NCI-H1930 (cell line): ENCODE measurements around the gene ZNF608.

Experiments used
- DNase-seq, 2 experiments: peaks; one replicate each; lab custom pipeline; 2025; lab: John Stamatoyannopoulos, UW

The ZNF608 gene

DNA sequence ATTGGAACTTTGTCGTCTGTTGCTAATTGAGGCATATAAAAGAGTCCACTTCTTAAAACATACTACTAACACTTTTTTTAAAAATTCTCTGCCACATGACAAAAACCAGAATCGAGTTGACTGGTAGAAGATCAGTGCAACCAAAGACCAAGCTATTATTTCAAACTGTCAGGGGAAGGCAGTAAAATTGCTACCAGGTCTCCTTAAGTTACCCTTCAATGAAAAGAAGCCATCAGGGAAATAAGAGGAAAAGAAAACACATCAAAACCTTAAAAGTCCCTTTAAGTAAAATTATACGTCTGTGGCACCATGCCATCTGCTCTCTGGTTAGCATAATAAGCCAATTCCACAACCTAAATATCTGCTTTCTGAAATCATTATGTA, 9.6 kb downstream of the ZNF608 start:
- no peak for DNase-seq

DNA sequence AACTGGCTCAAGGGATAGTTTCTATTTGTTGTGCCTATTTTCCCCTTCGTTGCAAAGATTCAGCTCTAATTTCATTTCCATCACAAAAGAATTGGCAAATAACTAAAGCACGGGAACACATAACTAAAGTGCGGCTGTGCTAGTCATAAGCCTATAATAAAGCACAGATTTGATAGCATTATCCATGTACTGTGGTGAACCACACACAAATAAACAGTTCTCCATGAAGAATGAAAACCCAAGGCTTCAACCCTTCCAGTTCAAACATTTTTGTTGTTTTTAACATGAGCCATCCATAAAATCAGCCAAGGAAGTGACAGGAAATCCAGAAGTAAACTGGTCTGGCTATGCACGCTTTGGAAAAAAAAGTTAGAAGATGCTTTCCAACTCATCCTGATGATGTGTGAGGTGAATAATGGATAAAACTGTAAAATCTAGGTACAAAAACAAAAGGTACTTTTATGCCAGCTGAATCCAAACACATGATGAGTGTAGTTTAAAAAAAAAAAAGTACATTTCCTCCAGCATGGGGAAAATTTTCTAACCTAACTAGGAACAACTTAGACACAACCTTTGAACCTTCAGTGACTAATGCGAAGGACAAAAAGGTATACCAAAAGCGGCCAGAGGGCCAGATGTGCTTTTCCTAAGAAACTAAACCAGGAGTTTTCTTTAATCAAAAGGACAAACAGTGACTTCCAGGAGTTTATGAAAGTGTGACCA, 10.2 kb downstream of the ZNF608 start:
- no peak for DNase-seq

DNA sequence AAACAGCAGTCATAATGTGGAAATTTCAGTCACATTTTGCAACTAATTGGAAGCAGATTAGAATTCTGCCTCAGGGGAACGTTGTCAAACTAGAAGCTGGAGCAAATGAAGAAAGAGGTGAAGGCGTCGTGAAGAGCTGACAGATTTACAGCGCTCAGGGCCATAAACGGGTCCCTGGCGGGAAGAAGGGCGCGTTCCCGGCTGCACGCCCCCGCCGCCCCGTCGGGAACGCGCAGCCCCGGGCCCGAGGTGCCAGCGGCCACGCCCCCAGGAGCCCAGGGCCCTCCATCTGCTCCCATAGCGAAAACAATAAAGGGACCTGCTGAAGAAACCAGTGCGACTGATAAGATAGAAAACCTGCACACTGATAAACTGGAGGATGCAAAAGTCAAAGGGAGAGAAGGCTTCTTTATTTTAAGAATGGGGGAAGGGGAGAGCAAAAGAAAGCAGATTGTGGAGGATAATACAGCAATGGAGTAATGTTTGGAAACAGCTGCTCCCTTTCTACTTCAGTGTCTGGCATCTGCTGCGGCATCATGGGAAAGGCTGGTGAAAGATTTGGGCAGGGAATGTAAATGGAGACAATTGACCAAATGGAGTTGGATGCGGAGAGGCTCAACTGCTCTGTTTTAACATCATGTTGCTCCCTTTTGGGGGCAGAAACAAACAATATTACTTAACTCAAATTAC, 11.1 kb downstream of the ZNF608 start:
- peak in 1 of 2 experiments; percentile 16 for DNase-seq

DNA sequence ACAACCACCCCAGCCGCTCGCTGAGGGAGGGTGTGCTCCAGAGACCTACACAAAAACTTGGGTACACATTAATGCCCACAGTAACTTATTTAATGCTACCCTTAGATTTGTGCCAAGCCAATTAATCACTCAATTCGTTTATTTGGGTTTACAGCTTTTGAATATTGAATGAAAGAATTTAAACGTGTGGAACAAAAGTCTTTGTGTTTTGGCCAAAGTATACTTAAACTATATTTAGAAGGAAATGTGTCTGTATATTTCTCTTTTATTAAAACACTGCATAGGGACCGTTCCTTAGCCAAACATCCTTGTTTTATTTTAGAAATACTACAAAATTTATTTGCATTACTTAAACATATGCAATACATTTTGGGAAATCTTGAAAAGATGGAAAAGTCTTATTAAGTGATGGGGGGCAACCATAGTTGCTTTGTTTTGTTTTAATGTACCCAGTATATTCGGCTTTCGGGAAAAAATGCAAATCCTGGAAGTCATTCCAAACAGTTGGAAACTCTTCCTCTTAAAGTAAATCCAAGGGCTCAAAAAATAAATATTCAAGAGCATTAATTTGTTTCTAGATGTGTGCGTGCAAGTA, 11.8 kb downstream of the ZNF608 start:
- DNase-seq, result no peak

DNA sequence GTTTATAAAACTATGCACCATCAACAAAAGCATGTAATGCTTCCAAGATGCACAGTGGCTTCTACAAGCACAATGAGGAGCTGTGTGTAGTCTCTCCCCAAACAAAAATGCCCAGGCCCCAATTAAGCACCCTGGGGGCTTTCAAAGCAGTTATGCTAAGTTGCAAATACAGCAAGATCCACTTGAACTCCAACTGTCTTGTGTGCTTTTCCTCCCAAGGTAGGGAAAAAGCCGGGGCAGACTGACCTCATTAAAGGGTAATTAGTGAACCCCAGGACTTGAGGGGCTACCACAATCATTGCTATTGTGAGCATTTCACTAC, 13.1 kb downstream of the ZNF608 start:
- DNase-seq, result peak; percentile 25 to 38

DNA sequence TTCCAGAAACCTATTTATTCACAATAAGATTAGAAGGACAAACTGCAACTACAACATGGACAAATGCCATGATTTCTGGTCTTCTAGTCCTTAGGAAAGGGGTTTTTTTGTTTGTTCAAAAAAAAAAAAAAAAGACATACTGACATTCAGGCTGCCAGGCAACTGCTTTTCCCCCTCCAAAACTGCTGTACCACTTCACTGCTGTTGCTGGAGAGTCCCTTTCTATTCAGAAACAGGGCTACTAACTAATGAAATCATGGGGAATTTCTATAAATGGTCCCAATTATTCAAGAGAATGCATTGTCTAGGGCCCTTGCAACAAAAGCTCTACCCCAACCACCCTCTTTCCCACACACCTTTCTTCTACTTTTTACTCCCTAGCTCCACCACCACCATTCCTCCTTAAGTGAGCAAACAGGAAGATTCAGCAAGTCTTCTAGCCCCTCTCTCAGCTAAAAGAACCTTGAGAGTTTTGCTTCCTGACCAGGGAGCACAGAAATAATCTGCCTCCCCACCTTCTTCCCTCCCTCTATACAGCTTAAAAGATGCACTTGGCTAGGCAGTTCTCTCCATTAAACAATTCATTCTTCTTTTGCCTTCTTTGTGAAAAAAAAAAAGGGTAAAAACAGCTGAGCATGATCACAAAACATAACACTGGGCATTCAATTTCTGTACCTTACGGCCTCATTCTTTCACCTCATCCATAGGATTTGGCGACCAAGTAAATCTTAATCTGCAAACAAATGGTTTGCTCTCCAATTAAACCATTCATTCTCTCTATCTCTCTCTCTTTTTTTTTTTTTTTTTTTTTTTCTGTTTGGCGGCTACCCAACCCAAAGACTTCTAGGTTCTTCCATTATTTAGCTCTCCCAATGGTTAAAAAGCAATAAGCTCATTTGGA, 13.8 kb downstream of the ZNF608 start:
- no peak for DNase-seq

DNA sequence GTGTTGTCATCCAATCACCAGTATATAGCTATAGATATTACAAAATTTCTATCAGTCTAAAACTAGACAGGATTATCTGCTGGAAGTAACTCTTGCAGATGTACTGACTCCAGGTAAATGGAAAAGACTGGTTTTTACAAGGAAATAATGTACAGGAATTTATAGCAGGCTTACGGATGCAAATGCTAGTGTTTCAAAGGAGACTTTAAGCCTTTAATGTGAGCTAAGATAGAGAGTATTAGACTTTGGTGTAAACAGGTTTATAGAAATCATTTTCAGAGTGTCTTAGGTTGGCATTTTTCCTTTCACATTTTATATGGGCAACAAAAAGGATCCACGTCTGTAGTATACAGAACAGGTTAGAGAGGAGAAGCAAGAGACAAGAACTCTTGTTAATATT, 16.1 kb downstream of the ZNF608 start:
- no peak for DNase-seq

DNA sequence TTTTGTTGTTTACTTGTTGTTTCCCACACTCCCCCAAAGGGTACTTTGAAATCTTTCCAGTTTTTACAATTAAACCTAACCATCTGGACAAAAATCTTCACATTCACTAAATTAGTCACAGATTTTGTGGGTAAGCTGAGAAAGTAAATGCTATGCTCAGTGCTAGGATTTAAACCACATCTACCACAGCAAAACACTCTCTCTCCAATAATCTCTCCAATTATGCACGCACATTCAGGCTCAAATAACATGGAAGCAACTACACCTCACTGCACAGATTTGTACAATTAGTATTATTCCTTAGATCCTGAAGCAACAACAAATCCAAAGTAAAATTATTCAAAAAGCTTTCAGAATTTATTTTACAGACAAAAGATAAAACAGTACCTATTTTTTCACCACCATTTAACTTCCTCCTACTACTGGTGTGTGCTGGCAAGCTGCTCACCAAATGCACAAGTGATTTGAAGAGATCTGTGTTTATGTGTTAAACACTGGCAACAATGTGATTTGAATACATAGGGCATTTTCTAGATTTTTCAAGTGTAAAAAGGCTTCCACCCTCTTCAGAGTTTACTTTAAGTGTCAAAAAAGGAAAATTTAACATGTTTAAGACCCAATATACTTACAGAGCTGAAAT, 16.6 kb downstream of the ZNF608 start:
- DNase-seq, result no peak

DNA sequence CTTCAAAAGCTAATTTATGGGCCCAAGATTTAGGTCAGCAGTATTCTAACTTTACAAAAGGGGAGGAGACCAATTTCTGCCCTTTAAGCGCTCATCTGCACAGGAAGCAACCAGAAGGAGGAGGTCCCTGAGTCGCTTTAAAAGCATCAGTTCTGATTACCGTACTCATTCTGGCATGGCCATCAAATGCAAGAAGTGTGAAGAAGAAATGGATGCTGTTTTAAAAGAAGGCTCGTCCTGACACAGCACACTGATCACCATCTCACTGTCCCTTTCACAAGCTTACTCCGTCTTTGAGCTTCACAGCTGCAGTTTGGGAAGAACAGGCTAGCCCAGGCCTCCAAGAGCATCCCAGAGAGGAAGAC, 17.5 kb downstream of the ZNF608 start:
- DNase-seq, result no peak

DNA sequence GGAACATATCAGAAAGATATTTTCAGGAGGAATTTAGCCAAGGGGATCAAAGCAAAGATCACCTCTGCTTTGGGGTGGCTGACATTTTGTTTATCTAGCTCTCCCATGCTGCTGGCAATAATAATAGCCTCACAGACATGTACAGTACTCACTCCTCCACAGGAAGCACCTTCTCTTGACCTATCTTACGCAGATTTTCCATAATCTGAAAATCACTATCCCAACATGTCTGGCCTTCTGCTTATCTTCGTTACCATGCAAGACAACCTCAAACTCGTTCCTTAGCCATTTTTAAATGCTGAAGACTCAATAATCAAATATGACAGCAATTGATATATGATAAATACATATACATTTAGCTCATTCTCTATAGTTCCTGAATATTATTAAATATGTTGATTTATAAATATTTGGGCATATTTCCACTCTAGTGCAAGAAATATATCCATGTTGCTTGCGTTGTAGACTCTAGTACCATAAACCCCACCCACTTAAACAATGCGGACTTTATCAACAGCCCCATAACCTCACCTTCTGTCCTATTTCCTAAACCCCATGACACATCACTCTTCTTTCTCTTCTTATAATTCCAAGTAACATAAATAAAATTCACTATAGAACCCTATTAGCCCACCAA, 18.0 kb downstream of the ZNF608 start:
- no peak for DNase-seq

DNA sequence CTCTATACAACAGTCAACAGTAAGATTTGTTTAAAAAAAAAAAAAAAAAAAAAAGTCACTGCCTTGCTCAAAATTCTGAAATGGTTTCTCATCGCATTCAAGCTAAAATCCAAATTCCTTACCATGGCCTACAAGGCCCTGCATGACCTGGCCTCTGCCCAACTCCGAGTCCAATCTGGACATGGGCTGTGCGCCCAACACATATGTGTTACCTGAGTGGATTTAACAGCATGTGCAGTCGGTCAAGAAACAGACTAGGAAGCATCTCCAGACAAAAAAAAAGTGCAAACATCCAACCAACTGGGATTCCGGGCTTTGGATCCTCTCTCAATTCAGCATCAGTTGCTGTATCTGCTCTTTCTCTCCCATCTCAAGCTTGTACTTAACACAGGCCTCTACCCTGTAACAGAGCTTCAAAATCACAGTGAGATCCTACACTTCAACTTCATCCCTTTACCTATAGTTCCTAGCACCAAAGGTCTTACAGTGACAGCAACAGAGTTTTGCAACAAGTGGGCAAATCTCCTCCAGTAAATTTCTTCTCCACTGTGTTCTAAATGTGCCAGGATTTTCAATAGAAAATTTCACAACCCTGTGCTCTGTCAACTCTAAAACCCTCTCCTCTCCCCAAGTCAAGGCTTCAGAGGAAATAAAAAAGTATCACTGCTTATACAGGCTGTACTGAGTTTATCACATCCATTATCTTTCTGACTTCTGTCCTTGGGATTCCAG, 19.6 kb downstream of the ZNF608 start:
- no peak for DNase-seq

DNA sequence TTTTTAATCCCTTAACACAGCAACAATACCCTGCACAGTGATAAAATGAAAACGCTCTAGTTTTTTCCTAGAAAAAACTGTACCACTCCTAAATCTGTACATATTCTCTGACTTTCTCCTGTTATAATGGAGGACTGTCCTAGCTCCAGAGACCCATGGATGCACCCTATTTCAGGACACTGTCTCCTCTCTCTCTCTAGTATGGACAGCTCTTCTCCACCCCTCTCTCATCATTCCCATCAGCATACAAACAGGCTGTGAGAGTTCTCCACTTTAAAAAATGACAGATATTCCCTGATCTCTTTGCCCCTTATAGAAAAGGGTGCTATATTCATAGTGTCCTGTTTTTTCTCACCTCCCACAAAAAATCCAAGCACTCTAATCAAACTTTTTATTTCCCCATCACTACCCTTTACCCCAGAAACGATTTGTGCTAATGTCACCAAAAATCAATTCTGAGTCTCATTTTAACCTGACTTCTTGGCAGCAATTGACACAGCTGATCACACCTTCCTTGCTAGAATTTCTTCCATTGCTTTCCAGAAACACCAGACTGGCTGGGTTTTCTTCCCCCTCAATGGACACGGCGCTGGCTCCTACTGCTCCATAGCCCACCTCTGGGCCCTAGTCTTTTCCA, 20.7 kb downstream of the ZNF608 start:
- no peak for DNase-seq

DNA sequence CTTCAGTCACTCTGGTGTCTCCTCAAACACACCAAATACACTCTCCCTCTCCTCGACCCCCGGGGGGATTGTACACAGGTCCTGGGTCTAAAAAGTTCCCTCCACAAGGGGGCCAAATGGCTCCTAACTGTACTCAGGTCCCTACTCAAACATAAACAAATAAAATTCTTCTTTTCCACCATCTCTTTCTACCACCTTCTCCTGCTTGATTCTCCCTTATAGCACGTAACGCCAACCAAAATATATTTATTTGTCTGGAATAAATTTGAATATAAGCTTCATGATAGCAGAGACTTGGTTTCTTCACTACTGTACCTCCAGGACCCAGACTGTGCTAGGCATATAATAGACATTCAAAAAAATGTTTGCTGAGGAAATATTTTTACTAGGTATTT, 21.4 kb downstream of the ZNF608 start:
- DNase-seq, result no peak

DNA sequence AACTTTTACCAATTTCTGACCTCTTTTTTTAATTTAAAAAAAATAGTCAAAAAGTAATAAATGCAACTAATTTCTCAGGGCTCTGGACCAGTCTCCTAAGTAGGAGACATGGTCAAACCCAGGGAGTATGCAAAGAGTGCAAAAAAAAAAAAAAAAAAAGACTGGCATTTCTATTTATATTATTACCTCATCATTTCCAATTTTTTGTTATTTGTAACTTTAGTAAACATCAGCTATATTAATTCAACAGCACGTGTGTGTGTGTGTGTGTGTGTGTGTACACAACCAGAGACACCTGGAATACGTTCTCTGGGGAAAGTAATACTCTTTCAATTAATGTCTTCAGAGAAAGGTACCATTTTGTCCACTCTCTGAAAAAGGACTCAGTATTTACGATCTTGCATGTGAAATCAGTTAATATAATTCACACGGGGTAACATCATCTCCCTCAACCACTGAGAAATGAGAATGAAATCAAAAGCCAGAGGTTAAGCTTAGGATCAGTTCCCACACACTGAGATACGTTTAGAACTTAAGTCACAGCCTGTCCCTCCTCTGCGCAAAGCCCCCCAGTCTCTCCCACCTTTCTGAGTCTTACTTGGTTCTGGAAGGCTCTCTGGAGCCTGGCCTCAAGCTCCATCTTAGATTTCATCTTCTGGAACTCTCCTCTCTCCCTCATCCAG, 21.9 kb downstream of the ZNF608 start:
- no peak for DNase-seq

DNA sequence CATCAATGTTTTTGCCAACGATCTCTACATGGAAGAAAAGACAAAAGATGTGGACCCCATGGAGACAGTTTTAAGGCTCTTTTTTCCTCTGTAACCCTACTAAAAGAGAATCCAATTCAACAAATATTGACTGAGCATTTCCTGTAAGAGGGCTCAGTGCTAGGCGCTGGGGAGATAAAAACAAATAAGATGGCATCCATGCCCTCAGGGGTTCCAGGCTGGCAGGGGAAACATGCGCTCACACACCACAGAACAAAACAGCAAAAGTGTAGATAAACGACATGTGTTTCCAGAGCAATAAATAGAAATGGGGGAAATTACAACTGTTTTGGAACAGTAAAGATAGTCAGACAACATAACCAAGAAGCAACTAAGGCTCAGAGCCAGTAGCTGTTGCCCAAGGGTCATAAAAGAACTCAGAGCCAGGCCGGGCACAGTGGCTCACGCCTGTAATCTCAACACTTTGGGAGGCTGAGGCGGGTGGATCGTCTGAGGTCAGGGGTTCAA, 25.2 kb downstream of the ZNF608 start:
- DNase-seq, result peak in 1 of 2 experiments; percentile 12

DNA sequence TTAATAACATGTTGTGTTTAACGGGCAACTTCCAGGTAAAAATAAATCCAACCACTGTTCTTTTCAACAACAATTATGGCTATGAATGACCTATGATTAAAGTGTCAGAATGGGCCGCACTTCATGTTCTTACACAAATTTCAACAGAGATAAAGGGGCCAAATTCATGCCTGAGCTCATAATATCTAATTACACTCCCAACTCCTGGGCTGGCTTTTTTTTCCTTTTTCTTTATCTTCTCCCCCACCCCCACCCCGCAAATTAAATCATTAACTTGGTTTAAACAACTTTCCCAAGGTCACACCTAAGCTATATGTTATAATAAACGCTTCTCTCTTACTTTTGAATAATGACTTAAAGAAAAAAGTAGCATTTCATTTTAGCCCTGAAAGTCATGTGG, 25.8 kb downstream of the ZNF608 start:
- no peak for DNase-seq

DNA sequence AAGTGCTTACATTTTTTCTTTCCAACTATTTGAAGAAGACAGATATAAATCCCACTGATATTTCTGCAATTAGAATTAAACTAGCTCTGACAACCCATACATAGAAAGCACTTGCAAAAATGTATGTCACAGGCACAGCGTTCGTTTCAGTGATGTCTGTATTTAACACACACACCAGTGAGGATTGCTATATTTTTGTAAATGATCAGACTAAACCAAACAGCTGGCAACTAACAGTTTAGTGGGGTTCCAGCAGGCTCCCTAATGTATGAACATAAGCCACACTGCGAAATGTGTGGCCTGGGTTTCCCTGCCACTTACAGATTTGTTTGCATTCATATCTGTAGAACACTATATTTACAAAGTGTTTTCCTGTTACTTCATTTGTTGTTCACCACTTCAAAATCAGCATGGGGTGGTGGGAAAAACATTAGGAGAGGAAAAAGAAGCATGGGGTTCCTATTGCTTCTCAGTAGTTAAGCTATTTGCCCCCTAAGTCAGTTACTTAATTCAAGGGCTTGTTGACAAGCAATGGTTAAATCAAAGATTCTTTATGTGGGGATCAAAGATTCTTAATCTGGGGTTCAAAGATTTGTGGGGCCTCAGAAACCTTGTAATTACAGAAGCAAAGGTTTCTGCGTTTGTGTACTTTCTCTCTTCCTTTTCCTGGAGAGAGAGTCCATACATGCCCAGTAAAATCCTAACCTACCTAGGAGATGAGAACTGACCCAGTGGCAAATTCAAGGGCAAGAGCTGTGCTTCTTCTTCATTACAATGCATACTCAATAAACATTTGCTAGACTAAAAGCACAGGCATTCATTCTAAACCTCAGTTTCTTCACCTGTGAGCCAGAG, 27.1 kb downstream of the ZNF608 start:
- no peak for DNase-seq

DNA sequence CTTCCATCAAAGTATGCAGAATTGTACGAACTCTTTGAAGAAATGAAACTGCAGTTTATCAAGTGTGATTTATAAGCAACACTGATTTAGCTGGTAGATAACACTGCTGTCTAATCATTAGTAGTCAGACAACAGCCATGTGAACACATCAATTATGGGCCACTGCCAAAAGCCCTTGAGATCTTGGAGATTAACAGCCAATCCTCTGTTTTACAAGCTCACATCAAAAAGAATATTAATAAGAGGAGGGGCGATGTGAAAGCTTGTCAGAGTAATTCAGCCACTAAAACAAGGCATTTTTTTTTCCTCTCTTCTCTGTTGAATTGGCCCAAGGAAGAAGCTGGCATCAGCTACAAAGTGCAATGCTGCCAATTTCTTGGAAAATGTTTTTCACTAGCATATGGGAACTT, 28.1 kb downstream of the ZNF608 start:
- no peak for DNase-seq

DNA sequence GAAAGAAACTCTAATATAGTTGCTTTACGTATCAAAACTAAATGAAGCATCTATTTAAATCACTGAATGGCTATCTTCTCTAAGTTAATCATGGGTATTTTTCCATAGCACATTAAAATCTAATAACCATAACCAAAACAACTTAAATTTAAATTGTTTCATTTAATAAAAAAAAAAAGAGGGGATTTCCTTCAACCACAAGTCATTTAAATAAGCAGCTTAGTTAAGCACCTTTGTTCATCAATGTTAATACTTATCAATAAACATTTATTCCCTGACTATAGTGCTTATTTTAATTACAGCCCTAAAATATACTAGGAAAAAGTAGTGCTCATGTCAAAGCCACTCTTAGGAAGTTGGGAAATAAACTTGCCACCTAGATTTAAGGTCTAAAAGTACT, 30.3 kb downstream of the ZNF608 start:
- no peak for DNase-seq
